HepG2 (cell line): ENCODE data around the gene HLCS. TPM values are rescaled to one million over a fixed set of nuclear protein-coding genes. Genes with fewer than 3 reads are reported as not detected.

Experiments
- ATAC-seq: fragments of 200-7000 bp; cut with Tn5 transposase; 3 replicates; pipeline ENCODE4 v1.9.1; 2020; ENCODE audit warnings: mild to moderate bottlenecking, moderate library complexity
- BruUV-seq: library from RNA; stranded (reverse); fragments of 400-500 nt; replicated peaks from 2 replicates; lab custom pipeline; 2021; lab: Mats Ljungman, UMichigan
- CTCF ChIA-PET: fragments of 300-600 bp; formaldehyde crosslinking; extraction: SDS; loops from one replicate; lab custom pipeline; 2021; ENCODE audit warnings: low total read pairs, inconsistent platforms, low intra/inter-chr PET ratio; lab: Yijun Ruan, JAX
- POLR2A ChIA-PET: fragments of 350-600 bp; sonication (Branson Sonifier 250); formaldehyde crosslinking; loops from one replicate; lab custom pipeline; 2020; ENCODE audit warnings: antibody characterized with exemption, inconsistent platforms; lab: Yijun Ruan, JAX
- DNase-seq: peaks from one replicate; pipeline ENCODE4 v3.0.0-alpha.2; 2015; ENCODE audit warnings: low spot score
- FAIRE-seq: peaks from 3 replicates; lab custom pipeline; 2011; peaks lifted over from hg19 to GRCh38; lab: Jason Lieb, UNC
- H2AFZ ChIP-seq: one replicate; pipeline ENCODE4 v1.6.1; 2011; ENCODE audit warnings: low read length, inconsistent platforms
- H3K27ac ChIP-seq: fragments of 300-600 bp; 3 replicates; pipeline ENCODE4 v1.8.0; 2011; ENCODE audit warnings: mixed run types, mild to moderate bottlenecking, mixed read lengths, low read length, inconsistent platforms; ENCODE audit not compliant: insufficient read depth; ENCODE audit errors: extremely low read length
- H3K27me3 ChIP-seq, 2 experiments: fragments of 200-600 bp in 1 of 2; 2 replicates in 1 of 2; 3 replicates in 1 of 2; pipeline versions ENCODE4 v1.6.0 to v1.8.0; 2011; ENCODE audit warnings: low read length in 2 of 2, mild to moderate bottlenecking in 2 of 2, moderate library complexity in 2 of 2, inconsistent platforms in 1 of 2; ENCODE audit not compliant: insufficient read depth in 2 of 2, control insufficient read depth in 1 of 2
- H3K36me3 ChIP-seq, 2 experiments: fragments of 200-600 bp in 1 of 2; replicated peaks in 1 of 2; 2 replicates in 1 of 2; 3 replicates in 1 of 2; pipeline versions ENCODE4 v1.5.1 to v1.8.0; 2011; ENCODE audit warnings: low read length in 2 of 2, inconsistent platforms in 1 of 2; ENCODE audit not compliant: insufficient read depth in 2 of 2, control insufficient read depth in 1 of 2
- H3K4me1 ChIP-seq: 2 replicates; pipeline ENCODE4 v1.5.1; 2012; ENCODE audit warnings: low read length, inconsistent platforms; ENCODE audit not compliant: insufficient read depth
- H3K4me2 ChIP-seq: 2 replicates; pipeline ENCODE4 v1.6.0; 2011; ENCODE audit warnings: low read depth, low read length, inconsistent platforms
- H3K4me3 ChIP-seq, 3 experiments: fragments of 200-600 bp in 1 of 3; sonication (generic), shearing (Covaris generic) in 1 of 3; replicated peaks in 1 of 3; 2 replicates each; pipeline ENCODE4 v1.5.1; 2011 to 2016; ENCODE audit warnings: low read length in 3 of 3, inconsistent platforms in 2 of 3, low read depth in 2 of 3, mild to moderate bottlenecking in 2 of 3, control low read depth in 1 of 3, mixed read lengths in 1 of 3; ENCODE audit not compliant: insufficient read depth in 1 of 3
- H3K79me2 ChIP-seq: one replicate; pipeline ENCODE4 v1.6.1; 2011; ENCODE audit warnings: low read length, inconsistent platforms; ENCODE audit not compliant: insufficient read depth
- H3K9ac ChIP-seq: 2 replicates; pipeline ENCODE4 v1.6.0; 2011; ENCODE audit warnings: mild to moderate bottlenecking, low read depth, low read length, inconsistent platforms; ENCODE audit not compliant: insufficient read depth
- H3K9me3 ChIP-seq: 2 replicates; pipeline ENCODE4 v1.5.1; 2012; ENCODE audit warnings: mild to moderate bottlenecking, low read length
- H4K20me1 ChIP-seq: 2 replicates; pipeline ENCODE4 v1.6.0; 2011; ENCODE audit warnings: inconsistent platforms, mild to moderate bottlenecking, low read length, moderate library complexity; ENCODE audit not compliant: insufficient read depth
- E2F5 ChIP-seq: sonication (generic); formaldehyde crosslinking; conservative IDR thresholded peaks from 2 replicates; pipeline ENCODE4 v1.4.0; 2020; ENCODE audit warnings: missing genetic modification reagents
- RBFOX2 ChIP-seq: fragments of 200-400 bp; formaldehyde crosslinking; IDR thresholded peaks from 2 replicates; pipeline ENCODE4 v1.6.1; 2017; ENCODE audit warnings: low read depth, mild to moderate bottlenecking, low read length
- ZMYM2 ChIP-seq: sonication (generic); formaldehyde crosslinking; IDR thresholded peaks from 2 replicates; pipeline ENCODE4 v1.8.0; 2022; ENCODE audit warnings: mild to moderate bottlenecking, missing genetic modification reagents
- ZNF124 ChIP-seq: sonication (generic); formaldehyde crosslinking; IDR thresholded peaks from 2 replicates; pipeline ENCODE4 v1.4.0; 2020; ENCODE audit warnings: missing genetic modification reagents
- ZNF30 ChIP-seq: sonication (generic); formaldehyde crosslinking; IDR thresholded peaks from 2 replicates; pipeline ENCODE4 v1.5.0; 2020; ENCODE audit warnings: mild to moderate bottlenecking, missing genetic modification reagents
- ZNF589 ChIP-seq: sonication (generic); formaldehyde crosslinking; conservative IDR thresholded peaks from 2 replicates; pipeline ENCODE4 v1.8.0; 2022; ENCODE audit warnings: mild to moderate bottlenecking, moderate library complexity, missing genetic modification reagents
- WGBS: methylation state at CpG from one replicate; pipeline ENCODE4 v1.1.6; 2017; ENCODE audit warnings: low lambda C conversion rate; 5-methylcytosine and 5-hydroxymethylcytosine counted together
- in situ Hi-C: cut with HindIII; loops from 2 replicates; pipeline ENCODE4 v1.10.0; 2017; ENCODE audit warnings: low pct_unique_long_range_greater_than_20kb; ENCODE audit not compliant: extremely low pct_ligation_motif_present
- intact Hi-C: fragments of 100-400 bp; cut with micrococcal nuclease; formaldehyde crosslinking; loops from one replicate; pipeline ENCODE4 v1.10.0; 2022; ENCODE audit not compliant: unreplicated experiment
- polyA plus RNA-seq, 8 experiments: library from polyadenylated mRNA; depleted of rRNA in 3 of 8; stranded (reverse) in 7 of 8; unstranded in 1 of 8; fragments of >200 nt; fragmentation: Illumina TruSeq in 4 of 8; extraction: Trizol in 4 of 8; gene quantifications; 2 replicates each; pipeline versions ENCODE4 v1.2.1 to v1.2.3, GENCODE V29; 2011 to 2016; ENCODE audit warnings: low read depth in 4 of 8, missing spikeins in 1 of 8, mixed read lengths in 1 of 8; ENCODE audit not compliant: insufficient read depth in 1 of 8
- total RNA-seq, 5 experiments: library from RNA; depleted of rRNA; stranded (reverse); fragments of >200 nt; fragmentation: Illumina TruSeq; extraction: Trizol; gene quantifications; 2 replicates each; pipeline ENCODE4 v1.2.3, GENCODE V29; 2016; ENCODE audit warnings: low read depth in 1 of 5

HLCS gene
- total and polyA plus RNA-seq, 2 of the 13 experiments (the other 11 are each of a cell fraction or from before 2014, with no cell fraction given), result 7.9 to 12.3 TPM

- TF ChIP-seq ZNF30 (CRISPR knock-in tag) (no peak), ZNF589 (CRISPR knock-in tag) (no peak), E2F5 (CRISPR knock-in tag) (no peak)
Measured at GRCh38 chr21:36732761-36733160, 233.7 kb downstream of the HLCS start (continued).

GRCh38 chr21:36732217-36732616, 234.3 kb downstream of the HLCS start:
- H3K36me3 ChIP-seq, result no peaks in the 10 kb centered on the region
- DNase-seq (no peak), FAIRE-seq (no peak), ATAC-seq (no peak)
- no peak for TF ChIP-seq ZMYM2 (CRISPR knock-in tag)
- TF ChIP-seq ZNF124 (CRISPR knock-in tag), result no peak
- no peak for TF ChIP-seq RBFOX2
- peaks cover 60% of the 10 kb centered on the region for H3K4me1 ChIP-seq
- no peaks in the 10 kb centered on the region for H4K20me1 ChIP-seq
- intact Hi-C loops, result no loop called here
- H3K4me2 ChIP-seq, result no peak overlapping the region
- no peak overlapping the region for H3K9ac ChIP-seq
- H3K4me3 ChIP-seq, result no peak overlapping the region
- no TSS peak for BruUV-seq
- H2AFZ ChIP-seq, result no peak overlapping the region
- no peaks in the 10 kb centered on the region for H3K9me3 ChIP-seq
- CTCF ChIA-PET, result no interaction called here
- in situ Hi-C loops, result no loop called here
- no peaks in the 10 kb centered on the region for H3K79me2 ChIP-seq
- 91% methylated on average over 3 of the region's 14 CpGs for WGBS
- no peak overlapping the region for H3K27ac ChIP-seq
- H3K27me3 ChIP-seq, result no peaks in the 10 kb centered on the region; a peak in 1 of 5 replicates
- POLR2A ChIA-PET, result no interaction called here
